H9 (cell line): ENCODE data around the gene REXO4. TPM values are rescaled to one million over a fixed set of nuclear protein-coding genes. Genes with fewer than 3 reads are reported as not detected.
A peak's percentile ranks its signal among the peaks of the same experiment; 100 is the strongest.

ENCODE experiments used
- DNase-seq: peaks from one replicate; pipeline ENCODE4 v3.0.0-alpha.2; 2017
- H2AFZ ChIP-seq: one replicate; pipeline ENCODE4 v1.6.1; 2013; ENCODE audit warnings: mild to moderate bottlenecking, low read length, control low read depth, moderate library complexity
- H2AK5ac ChIP-seq: 2 replicates; pipeline ENCODE4 v1.6.1; 2013; ENCODE audit warnings: low read length, control low read depth, mixed read lengths; ENCODE audit not compliant: insufficient read length
- H2BK120ac ChIP-seq: one replicate; pipeline ENCODE4 v1.6.1; 2013; ENCODE audit warnings: low read depth, mild to moderate bottlenecking, low read length, control low read depth, inconsistent platforms; ENCODE audit not compliant: poor library complexity, severe bottlenecking
- H2BK12ac ChIP-seq: 2 replicates; pipeline ENCODE4 v1.6.1; 2013; ENCODE audit warnings: low read length, control low read depth, mixed read lengths, low read depth; ENCODE audit not compliant: insufficient read length
- H2BK15ac ChIP-seq: 2 replicates; pipeline ENCODE4 v1.6.1; 2013; ENCODE audit warnings: low read depth, low read length, control low read depth
- H2BK20ac ChIP-seq: one replicate; pipeline ENCODE4 v1.6.1; 2013; ENCODE audit warnings: low read depth, mild to moderate bottlenecking, low read length, control low read depth, inconsistent platforms; ENCODE audit not compliant: poor library complexity, severe bottlenecking
- H2BK5ac ChIP-seq: 2 replicates; pipeline ENCODE4 v1.6.1; 2013; ENCODE audit warnings: low read length, control low read depth, mixed read lengths; ENCODE audit not compliant: insufficient read length
- H3K14ac ChIP-seq: 2 replicates; pipeline ENCODE4 v1.6.1; 2013; ENCODE audit warnings: low read length, control low read depth; ENCODE audit not compliant: insufficient read depth
- H3K18ac ChIP-seq: 2 replicates; pipeline ENCODE4 v1.6.1; 2013; ENCODE audit warnings: low read depth, mild to moderate bottlenecking, mixed read lengths, low read length, control low read depth; ENCODE audit not compliant: insufficient read length
- H3K23ac ChIP-seq: 2 replicates; pipeline ENCODE4 v1.6.1; 2013; ENCODE audit warnings: low read length, control low read depth, mixed read lengths, low read depth; ENCODE audit not compliant: insufficient read length
- H3K23me2 ChIP-seq: 2 replicates; pipeline ENCODE4 v1.6.1; 2013; ENCODE audit warnings: low read depth, mild to moderate bottlenecking, mixed read lengths, low read length, control low read depth; ENCODE audit not compliant: insufficient read length, poor library complexity, severe bottlenecking
- H3K27ac ChIP-seq: 2 replicates; pipeline ENCODE4 v1.5.1; 2013; ENCODE audit warnings: low read length, control low read depth, mixed read lengths, low read depth; ENCODE audit not compliant: insufficient read length
- H3K27me3 ChIP-seq: 2 replicates; pipeline ENCODE4 v1.6.1; 2013; ENCODE audit warnings: low read length, control low read depth, inconsistent platforms; ENCODE audit not compliant: insufficient read depth
- H3K4ac ChIP-seq: 2 replicates; pipeline ENCODE4 v1.6.1; 2013; ENCODE audit warnings: low read depth, mild to moderate bottlenecking, control low read depth, inconsistent platforms, low read length, moderate library complexity
- H3K4me1 ChIP-seq: 2 replicates; pipeline ENCODE4 v1.6.1; 2013; ENCODE audit warnings: low read length, control low read depth, inconsistent platforms; ENCODE audit not compliant: insufficient read depth
- H3K4me2 ChIP-seq: 2 replicates; pipeline ENCODE4 v1.6.1; 2013; ENCODE audit warnings: low read length, control low read depth, mixed read lengths; ENCODE audit not compliant: insufficient read length, insufficient read depth
- H3K56ac ChIP-seq: 2 replicates; pipeline ENCODE4 v1.6.1; 2013; ENCODE audit warnings: low read depth, mild to moderate bottlenecking, mixed read lengths, low read length, control low read depth; ENCODE audit not compliant: insufficient read length
- H3K79me1 ChIP-seq: 2 replicates; pipeline ENCODE4 v1.6.1; 2013; ENCODE audit warnings: low read depth, mild to moderate bottlenecking, moderate library complexity, low read length, control low read depth, inconsistent platforms; ENCODE audit not compliant: insufficient read depth, poor library complexity, severe bottlenecking
- H3K79me2 ChIP-seq: 2 replicates; pipeline ENCODE4 v1.6.1; 2013; ENCODE audit warnings: low read length, control low read depth, inconsistent platforms; ENCODE audit not compliant: insufficient read depth
- H3K9ac ChIP-seq: 2 replicates; pipeline ENCODE4 v1.6.1; 2013; ENCODE audit warnings: low read length, control low read depth, mixed read lengths; ENCODE audit not compliant: insufficient read length; ENCODE audit errors: extremely low read depth
- H3K9me3 ChIP-seq: one replicate; pipeline ENCODE4 v1.6.1; 2013; ENCODE audit warnings: low read depth, low read length, inconsistent platforms; ENCODE audit not compliant: control insufficient read depth
- H3T11ph ChIP-seq: one replicate; pipeline ENCODE4 v1.6.1; 2013; ENCODE audit warnings: mild to moderate bottlenecking, low read length, control low read depth, inconsistent platforms
- H4K20me1 ChIP-seq: one replicate; pipeline ENCODE4 v1.6.1; 2013; ENCODE audit not compliant: control insufficient read depth, insufficient read length, insufficient read depth
- H4K5ac ChIP-seq: 2 replicates; pipeline ENCODE4 v1.6.1; 2013; ENCODE audit warnings: low read depth, mild to moderate bottlenecking, mixed read lengths, low read length, control low read depth; ENCODE audit not compliant: insufficient read length
- H4K8ac ChIP-seq: replicated peaks from 2 replicates; pipeline ENCODE4 v1.6.1; 2013; ENCODE audit warnings: low read length, control low read depth, mixed read lengths, low read depth; ENCODE audit not compliant: insufficient read length
- H4K91ac ChIP-seq: 2 replicates; pipeline ENCODE4 v1.6.1; 2013; ENCODE audit warnings: low read depth, mild to moderate bottlenecking, moderate library complexity, mixed read lengths, low read length, control low read depth; ENCODE audit not compliant: insufficient read length
- H3K27ac Mint-ChIP-seq, 3 experiments: 2 replicates in 2 of 3; 3 replicates in 1 of 3; pipeline ENCODE4 v1.8.0; 2020 to 2021; ENCODE audit warnings: mixed read lengths in 3 of 3, mild to moderate bottlenecking in 1 of 3, moderate library complexity in 1 of 3
- H3K27me3 Mint-ChIP-seq: 2 replicates; pipeline ENCODE4 v1.8.0; 2021; ENCODE audit warnings: low read depth, mild to moderate bottlenecking, moderate library complexity, mixed read lengths
- H3K36me3 Mint-ChIP-seq, 3 experiments: 2 replicates in 2 of 3; 3 replicates in 1 of 3; pipeline ENCODE4 v1.8.0; 2020 to 2021; ENCODE audit warnings: low read depth in 3 of 3, mixed read lengths in 3 of 3; ENCODE audit not compliant: insufficient read depth in 1 of 3
- H3K4me1 Mint-ChIP-seq, 2 experiments: 2 replicates each; pipeline ENCODE4 v1.8.0; 2020; ENCODE audit warnings: mixed read lengths in 2 of 2
- H3K4me3 Mint-ChIP-seq, 2 experiments: 2 replicates in 1 of 2; 3 replicates in 1 of 2; pipeline ENCODE4 v1.8.0; 2020 to 2021; ENCODE audit warnings: mild to moderate bottlenecking in 2 of 2, mixed read lengths in 2 of 2, moderate library complexity in 1 of 2
- H3K9me3 Mint-ChIP-seq, 2 experiments: 2 replicates in 1 of 2; 3 replicates in 1 of 2; pipeline ENCODE4 v1.8.0; 2020; ENCODE audit warnings: mild to moderate bottlenecking in 2 of 2, mixed read lengths in 2 of 2, moderate library complexity in 1 of 2
- WGBS: extraction: QIAGEN DNeasy Blood & Tissue Kit; methylation state at CpG from one replicate; pipeline ENCODE4 v1.1.7; 2013; ENCODE audit warnings: missing lambda C conversion rate, low lambda C conversion rate, mixed read lengths; ENCODE audit not compliant: insufficient read length; ENCODE audit errors: extremely low coverage; 5-methylcytosine and 5-hydroxymethylcytosine counted together
- total RNA-seq: library from RNA; stranded (reverse); gene quantifications from 2 replicates; pipeline ENCODE4 v1.2.1, GENCODE V29; 2021
- TF ChIP-seq, protein P1 (sequence below): fragments of 200-600 bp; sonication (generic); conservative IDR thresholded peaks from 3 replicates; pipeline ENCODE4 v1.8.0; 2021; ENCODE audit warnings: antibody characterized with exemption, mild to moderate bottlenecking

REXO4 gene
- total RNA-seq, 1 experiment from 2014 or later = 35.2 TPM

DNA sequence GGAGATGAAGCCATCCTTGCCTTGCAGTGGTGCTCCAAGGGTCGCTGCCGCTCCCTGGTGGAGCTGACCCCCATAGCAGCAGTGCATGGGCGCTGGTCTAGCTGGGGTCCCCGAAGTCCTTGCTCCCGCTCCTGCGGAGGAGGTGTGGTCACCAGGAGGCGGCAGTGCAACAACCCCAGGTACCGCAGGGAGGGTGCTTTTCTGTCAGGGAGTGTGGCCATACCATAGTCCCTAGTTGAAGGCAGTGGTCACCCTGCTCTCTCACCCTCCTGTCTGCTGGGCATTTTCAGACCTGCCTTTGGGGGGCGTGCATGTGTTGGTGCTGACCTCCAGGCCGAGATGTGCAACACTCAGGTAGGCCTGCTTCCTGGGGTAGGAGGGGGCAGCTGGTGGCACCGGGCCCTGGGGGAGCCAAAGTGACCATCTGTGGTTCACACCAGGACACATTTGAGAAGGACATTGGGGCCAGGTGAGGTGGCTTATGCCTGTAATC is 15.6 kb upstream of the REXO4 start:
- Histone ChIP-seq H3K4me1 (no peaks in the 10 kb centered on the region), H2AFZ (no peak overlapping the region), H3K27me3 (peaks cover 2% of the 10 kb centered on the region; the same call in 1 of the 2 replicates), H2BK15ac (no peak overlapping the region), H3T11ph (no peak overlapping the region), H4K5ac (no peak overlapping the region), H3K79me1 (no peaks in the 10 kb centered on the region), H2BK20ac (no peak overlapping the region), H2AK5ac (no peak overlapping the region), H3K14ac (no peak overlapping the region; the same call in 1 of the 2 replicates), H3K9ac (no peak overlapping the region), H3K4ac (no peak overlapping the region), H4K20me1 (no peaks in the 10 kb centered on the region), H4K8ac (no peak overlapping the region), H4K91ac (no peak overlapping the region), H3K4me2 (no peak overlapping the region), H2BK12ac (no peak overlapping the region), H3K27ac (no peak overlapping the region), H2BK5ac (no peak overlapping the region), H3K23ac (no peak overlapping the region), H3K79me2 (no peaks in the 10 kb centered on the region; the same call in 1 of the 2 replicates), H3K56ac (no peak overlapping the region), H3K18ac (no peak overlapping the region), H2BK120ac (no peak overlapping the region), H3K23me2 (peaks cover 7% of the 10 kb centered on the region), H3K9me3 (no peaks in the 10 kb centered on the region)
- H3K27me3 Mint-ChIP-seq = peaks cover 10% of the 10 kb centered on the region
- WGBS = no CpG with 5 or more reads among the region's 11 CpGs
- TF ChIP-seq, protein P1, sequence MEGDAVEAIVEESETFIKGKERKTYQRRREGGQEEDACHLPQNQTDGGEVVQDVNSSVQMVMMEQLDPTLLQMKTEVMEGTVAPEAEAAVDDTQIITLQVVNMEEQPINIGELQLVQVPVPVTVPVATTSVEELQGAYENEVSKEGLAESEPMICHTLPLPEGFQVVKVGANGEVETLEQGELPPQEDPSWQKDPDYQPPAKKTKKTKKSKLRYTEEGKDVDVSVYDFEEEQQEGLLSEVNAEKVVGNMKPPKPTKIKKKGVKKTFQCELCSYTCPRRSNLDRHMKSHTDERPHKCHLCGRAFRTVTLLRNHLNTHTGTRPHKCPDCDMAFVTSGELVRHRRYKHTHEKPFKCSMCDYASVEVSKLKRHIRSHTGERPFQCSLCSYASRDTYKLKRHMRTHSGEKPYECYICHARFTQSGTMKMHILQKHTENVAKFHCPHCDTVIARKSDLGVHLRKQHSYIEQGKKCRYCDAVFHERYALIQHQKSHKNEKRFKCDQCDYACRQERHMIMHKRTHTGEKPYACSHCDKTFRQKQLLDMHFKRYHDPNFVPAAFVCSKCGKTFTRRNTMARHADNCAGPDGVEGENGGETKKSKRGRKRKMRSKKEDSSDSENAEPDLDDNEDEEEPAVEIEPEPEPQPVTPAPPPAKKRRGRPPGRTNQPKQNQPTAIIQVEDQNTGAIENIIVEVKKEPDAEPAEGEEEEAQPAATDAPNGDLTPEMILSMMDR = 0 out of 3 replicates have a peak, but pooled peaks have one; percentile 19
- H3K27ac Mint-ChIP-seq = no peak overlapping the region
- H3K36me3 Mint-ChIP-seq = peaks cover 0 to 3% (median 0%) of the 10 kb centered on the region in 3 experiments; a peak in 2 of 7 replicates
- no peak overlapping the region for H3K4me3 Mint-ChIP-seq
- peaks cover 0 to 3% of the 10 kb centered on the region in 2 experiments; a peak in 1 of 5 replicates for H3K9me3 Mint-ChIP-seq
- no peaks in the 10 kb centered on the region for H3K4me1 Mint-ChIP-seq
- DNase-seq = no peak
